SK-N-SH treated with all-trans-retinoic acid at 6 μM for 48 hours (cell line): ENCODE data around the gene ERC1.

Experiments used
- ATAC-seq: fragments of 200-7000 bp; cut with Tn5 transposase; 3 replicates; pipeline ENCODE4 v1.9.1; 2020; ENCODE audit warnings: mild to moderate bottlenecking, moderate library complexity
- ARNTL ChIP-seq: fragments of 450-650 bp; formaldehyde crosslinking; IDR thresholded peaks from 2 replicates; pipeline ENCODE4 v1.5.0; 2020; ENCODE audit warnings: low read depth, mild to moderate bottlenecking, moderate library complexity, borderline replicate concordance
- BACH2 ChIP-seq: fragments of 250-450 bp; sonication (Bioruptor Pico); IDR thresholded peaks from 2 replicates; pipeline ENCODE4 v1.9.0; 2021; ENCODE audit warnings: mild to moderate bottlenecking, borderline replicate concordance
- CSDC2 ChIP-seq: fragments of 250-450 bp; sonication (Bioruptor Pico); IDR thresholded peaks from 2 replicates; pipeline ENCODE4 v1.5.0; 2020; ENCODE audit warnings: mild to moderate bottlenecking, moderate library complexity
- CSRNP3 ChIP-seq: fragments of 250-450 bp; sonication (Bioruptor Pico); IDR thresholded peaks from 2 replicates; pipeline ENCODE4 v1.5.1; 2021; ENCODE audit warnings: mild to moderate bottlenecking, moderate library complexity
- ESRRG ChIP-seq: fragments of 250-450 bp; sonication (Bioruptor Pico); IDR thresholded peaks from 2 replicates; pipeline ENCODE4 v1.6.1; 2021; ENCODE audit warnings: mild to moderate bottlenecking
- GLIS3 ChIP-seq: fragments of 250-450 bp; sonication (Bioruptor Pico); IDR thresholded peaks from 2 replicates; pipeline ENCODE4 v1.5.0; 2020; ENCODE audit warnings: mild to moderate bottlenecking, moderate library complexity
- ISL1 ChIP-seq: fragments of 250-450 bp; sonication (Bioruptor Pico); IDR thresholded peaks from 2 replicates; pipeline ENCODE4 v2.1.2; 2022; ENCODE audit warnings: mild to moderate bottlenecking, moderate library complexity
- OSR1 ChIP-seq: fragments of 250-450 bp; sonication (Bioruptor Pico); IDR thresholded peaks from 2 replicates; pipeline ENCODE4 v1.8.0; 2022; ENCODE audit warnings: moderate library complexity, mild to moderate bottlenecking, inconsistent platforms
- PATZ1 ChIP-seq: fragments of 250-450 bp; sonication (Bioruptor Pico); IDR thresholded peaks from 2 replicates; pipeline ENCODE4 v1.8.0; 2020; ENCODE audit warnings: mild to moderate bottlenecking, moderate library complexity, borderline replicate concordance
- PPARA ChIP-seq: fragments of 250-450 bp; sonication (Bioruptor Pico); IDR thresholded peaks from 2 replicates; pipeline ENCODE4 v1.5.0; 2020; ENCODE audit warnings: mild to moderate bottlenecking, borderline replicate concordance
- RARB ChIP-seq: fragments of 250-450 bp; sonication (Bioruptor Pico); IDR thresholded peaks from 2 replicates; pipeline ENCODE4 v1.8.0; 2021; ENCODE audit warnings: mild to moderate bottlenecking, moderate library complexity
- SNAI2 ChIP-seq: fragments of 250-450 bp; sonication (Bioruptor Pico); IDR thresholded peaks from 2 replicates; pipeline ENCODE4 v1.5.0; 2020; ENCODE audit warnings: mild to moderate bottlenecking, moderate library complexity
- TCF4 ChIP-seq: fragments of 250-450 bp; sonication (Bioruptor Pico); IDR thresholded peaks from 2 replicates; pipeline ENCODE4 v1.8.0; 2021; ENCODE audit warnings: mild to moderate bottlenecking, moderate library complexity, borderline replicate concordance
- TOX ChIP-seq: fragments of 250-450 bp; sonication (Bioruptor Pico); IDR thresholded peaks from 2 replicates; pipeline ENCODE4 v1.8.0; 2021; ENCODE audit warnings: mild to moderate bottlenecking, moderate library complexity, borderline replicate concordance
- TSHZ2 ChIP-seq: fragments of 250-450 bp; sonication (Bioruptor Pico); IDR thresholded peaks from 2 replicates; pipeline ENCODE4 v1.5.0; 2020; ENCODE audit warnings: mild to moderate bottlenecking, moderate library complexity
- ZC3H10 ChIP-seq: fragments of 250-450 bp; sonication (Bioruptor Pico); IDR thresholded peaks from 2 replicates; pipeline ENCODE4 v1.5.1; 2021; ENCODE audit warnings: mild to moderate bottlenecking, moderate library complexity
- ZFP3 ChIP-seq: fragments of 250-450 bp; sonication (Bioruptor Pico); IDR thresholded peaks from 2 replicates; pipeline ENCODE4 v1.5.0; 2020; ENCODE audit warnings: mild to moderate bottlenecking, moderate library complexity
- ZFP30 ChIP-seq: fragments of 450-650 bp; formaldehyde crosslinking; IDR thresholded peaks from 2 replicates; pipeline ENCODE4 v1.5.0; 2022; ENCODE audit warnings: mild to moderate bottlenecking, moderate library complexity
- ZNF565 ChIP-seq: fragments of 450-650 bp; formaldehyde crosslinking; conservative IDR thresholded peaks from 2 replicates; pipeline ENCODE4 v1.5.0; 2020; ENCODE audit warnings: low read depth, mild to moderate bottlenecking, moderate library complexity
- ZNF70 ChIP-seq: fragments of 450-650 bp; formaldehyde crosslinking; IDR thresholded peaks from 2 replicates; pipeline ENCODE4 v1.5.0; 2020; ENCODE audit warnings: mild to moderate bottlenecking, moderate library complexity
- ZNF8 ChIP-seq: fragments of 450-650 bp; formaldehyde crosslinking; IDR thresholded peaks from 2 replicates; pipeline ENCODE4 v1.5.0; 2020; ENCODE audit warnings: mild to moderate bottlenecking, moderate library complexity
- TF ChIP-seq, protein P1 (sequence below): fragments of 250-450 bp; sonication (Bioruptor Pico); IDR thresholded peaks from 2 replicates; pipeline ENCODE4 v1.5.1; 2020; ENCODE audit warnings: low read depth, mild to moderate bottlenecking, moderate library complexity

ERC1 gene

DNA sequence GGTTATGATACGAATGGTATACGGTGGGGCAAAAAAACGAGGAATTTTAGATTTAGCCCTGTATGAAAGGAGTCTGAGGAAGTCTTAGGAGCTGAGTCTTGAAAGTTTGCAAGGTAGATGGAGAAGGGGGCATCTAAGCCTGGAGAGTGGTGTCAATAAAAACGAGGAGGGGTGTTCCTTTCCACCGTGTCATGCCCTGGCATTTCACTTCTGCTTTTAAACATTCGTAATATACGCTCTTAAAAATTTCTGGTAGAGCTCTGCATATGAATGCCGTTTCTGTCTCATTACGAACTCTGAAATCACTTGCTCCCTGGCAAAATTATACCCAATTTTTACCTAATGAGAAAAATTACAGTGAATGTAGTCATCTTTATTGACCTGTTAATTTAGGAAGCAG, 170.2 kb downstream of the ERC1 start:
- TF ChIP-seq BACH2 (CRISPR knock-in tag) = no peak
- no peak for TF ChIP-seq TCF4
- TF ChIP-seq, protein P1, sequence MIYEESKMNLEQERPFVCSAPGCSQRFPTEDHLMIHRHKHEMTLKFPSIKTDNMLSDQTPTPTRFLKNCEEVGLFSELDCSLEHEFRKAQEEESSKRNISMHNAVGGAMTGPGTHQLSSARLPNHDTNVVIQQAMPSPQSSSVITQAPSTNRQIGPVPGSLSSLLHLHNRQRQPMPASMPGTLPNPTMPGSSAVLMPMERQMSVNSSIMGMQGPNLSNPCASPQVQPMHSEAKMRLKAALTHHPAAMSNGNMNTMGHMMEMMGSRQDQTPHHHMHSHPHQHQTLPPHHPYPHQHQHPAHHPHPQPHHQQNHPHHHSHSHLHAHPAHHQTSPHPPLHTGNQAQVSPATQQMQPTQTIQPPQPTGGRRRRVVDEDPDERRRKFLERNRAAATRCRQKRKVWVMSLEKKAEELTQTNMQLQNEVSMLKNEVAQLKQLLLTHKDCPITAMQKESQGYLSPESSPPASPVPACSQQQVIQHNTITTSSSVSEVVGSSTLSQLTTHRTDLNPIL (CRISPR knock-in tag) = no peak
- no peak for TF ChIP-seq SNAI2
- TF ChIP-seq CSDC2 (CRISPR knock-in tag) = no peak
- no peak for TF ChIP-seq ESRRG (CRISPR knock-in tag)
- TF ChIP-seq GLIS3 = no peak
- TF ChIP-seq ZFP30 (CRISPR knock-in tag) = no peak
- no peak for TF ChIP-seq ZFP3 (CRISPR knock-in tag)
- no peak for ATAC-seq

DNA sequence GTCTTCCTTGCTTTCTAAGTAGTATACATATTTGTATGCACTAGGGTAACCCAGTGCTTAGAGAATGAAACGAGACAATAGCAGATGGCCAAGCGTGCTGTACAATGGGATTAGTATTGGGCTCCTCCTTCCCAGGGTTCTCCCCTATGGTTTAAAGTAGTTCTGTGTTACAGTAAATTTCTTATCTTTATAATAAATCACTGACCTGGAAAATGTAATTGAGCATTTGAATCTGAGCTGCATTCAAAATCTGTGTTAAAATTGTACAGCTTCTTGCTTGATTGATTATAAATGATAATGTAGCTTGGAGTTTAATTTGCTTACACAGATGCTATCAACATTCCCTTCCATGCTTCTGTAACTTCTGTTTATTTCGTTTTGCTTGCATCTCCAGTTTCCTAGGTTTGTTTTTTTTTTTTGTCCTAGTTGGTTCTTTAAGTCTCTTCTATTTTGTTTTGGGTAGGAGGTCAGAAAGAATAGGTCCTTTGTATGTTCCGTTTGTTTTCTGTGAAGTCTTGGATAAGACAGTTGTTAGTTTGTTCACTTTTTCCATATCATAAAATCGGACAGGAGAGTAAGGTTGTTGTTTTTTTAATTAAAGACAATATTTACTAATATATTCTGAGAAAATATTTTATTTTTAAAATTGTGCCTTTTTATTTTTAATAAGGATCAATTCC, 171.2 kb downstream of the ERC1 start:
- peak; percentile 66 for ATAC-seq
- TF ChIP-seq TOX (CRISPR knock-in tag) = no peak
- TF ChIP-seq, protein P1 (CRISPR knock-in tag) = no peak
- TF ChIP-seq ISL1 (CRISPR knock-in tag) = peak; percentile 48
- TF ChIP-seq ESRRG (CRISPR knock-in tag) = no peak
- peak; percentile 72; the same call in 1 of the 2 replicates for TF ChIP-seq TCF4
- TF ChIP-seq SNAI2 = no peak
- TF ChIP-seq PATZ1 (CRISPR knock-in tag) = no peak
- TF ChIP-seq ZFP30 (CRISPR knock-in tag) = no peak
- TF ChIP-seq RARB (CRISPR knock-in tag) = no peak
- no peak for TF ChIP-seq ZC3H10 (CRISPR knock-in tag)
- TF ChIP-seq GLIS3 = no peak
- TF ChIP-seq ZNF8 (CRISPR knock-in tag) = no peak
- TF ChIP-seq CSDC2 (CRISPR knock-in tag) = no peak
- no peak for TF ChIP-seq OSR1 (CRISPR knock-in tag)
- no peak for TF ChIP-seq ZNF565 (CRISPR knock-in tag)
- 0 out of 2 replicates have a peak, but pooled peaks have one; percentile 34 for TF ChIP-seq ZFP3 (CRISPR knock-in tag)
- no peak for TF ChIP-seq PPARA (CRISPR knock-in tag)
- TF ChIP-seq CSRNP3 (CRISPR knock-in tag) = no peak
- peak; percentile 71; the same call in 1 of the 2 replicates for TF ChIP-seq TSHZ2 (CRISPR knock-in tag)
- no peak for TF ChIP-seq BACH2 (CRISPR knock-in tag)
- no peak for TF ChIP-seq ARNTL (CRISPR knock-in tag)
- TF ChIP-seq, all 23 proteins: peak for 4

GRCh38 chr12:1167784-1168183, 176.8 kb downstream of the ERC1 start:
- no peak for TF ChIP-seq CSDC2 (CRISPR knock-in tag)
- no peak for TF ChIP-seq RARB (CRISPR knock-in tag)
- no peak for TF ChIP-seq ZNF8 (CRISPR knock-in tag)
- TF ChIP-seq PATZ1 (CRISPR knock-in tag) = no peak
- TF ChIP-seq PPARA (CRISPR knock-in tag) = no peak
- no peak for TF ChIP-seq OSR1 (CRISPR knock-in tag)
- TF ChIP-seq ZNF70 (CRISPR knock-in tag) = no peak
- TF ChIP-seq ZFP30 (CRISPR knock-in tag) = no peak
- TF ChIP-seq ISL1 (CRISPR knock-in tag) = no peak
- no peak for TF ChIP-seq ZNF565 (CRISPR knock-in tag)
- no peak for TF ChIP-seq ZC3H10 (CRISPR knock-in tag)

More at GRCh38 chr12:1167784-1168183, 176.8 kb downstream of the ERC1 start:
- ATAC-seq = no peak
